ENCODE results near the gene NRARP. TPM values are rescaled to one million over a fixed set of nuclear protein-coding genes. Genes with fewer than 3 reads are reported as not detected.

The NRARP gene
- total and polyA plus RNA-seq, 2 of the 8 experiments (the other 6 are each of a cell fraction or from before 2014, with no cell fraction given), result 32.5 to 37.2 TPM

- Histone ChIP-seq H3K4ac (replicated peaks; ENCODE audit: insufficient read length, low read depth, low read length) (no peak overlapping the region), H2BK12ac (ENCODE audit: low read depth, low read length) (0 out of 2 replicates have a peak overlapping the region, but pooled peaks have one; percentile 39), H3K23me2 (ENCODE audit: low read depth, low read length) (no peaks in the 10 kb centered on the region; the same call in 1 of the 2 replicates), H3K18ac (ENCODE audit: extremely low read depth, low read length) (no peak overlapping the region), H4K20me1 (replicated peaks in 1 of 2; ENCODE audit: control insufficient read depth in 1 of 2, insufficient read depth in 2 of 2, low read length in 2 of 2) (no peaks in the 10 kb centered on the region), H3K27me3 (replicated peaks in 1 of 4; ENCODE audit: control insufficient read depth in 3 of 4, extremely low read depth in 1 of 4, insufficient read depth in 3 of 4, low read length in 3 of 4) (peaks cover 0 to 4% (median 0%) of the 10 kb centered on the region in 4 experiments; a peak in 1 of 7 replicates), H2BK5ac (ENCODE audit: low read depth, low read length) (no peak overlapping the region), H2BK15ac (ENCODE audit: low read length) (0 out of 2 replicates have a peak overlapping the region, but pooled peaks have one; percentile 81), H3K23ac (ENCODE audit: insufficient read length) (no peak overlapping the region), H2AK5ac (ENCODE audit: low read depth, low read length) (no peak overlapping the region), H3K14ac (ENCODE audit: insufficient read length) (no peak overlapping the region), H3K4me1 (replicated peaks in 1 of 4; ENCODE audit: control insufficient read depth in 3 of 4, insufficient read depth in 4 of 4, low read length in 3 of 4) (peaks cover 0 to 22% (median 15%) of the 10 kb centered on the region in 4 experiments; a peak in 6 of 7 replicates), H3K79me1 (ENCODE audit: low read depth, low read length) (no peaks in the 10 kb centered on the region), H2BK20ac (ENCODE audit: low read length) (no peak overlapping the region), H3K79me2 (ENCODE audit: control insufficient read depth in 1 of 2, insufficient read depth in 2 of 2, low read length in 2 of 2) (no peaks in the 10 kb centered on the region), H4K5ac (ENCODE audit: insufficient read length, low read depth, low read length) (no peak overlapping the region), H3K9ac (replicated peaks in 1 of 4; ENCODE audit: extremely low read depth in 1 of 4, low read depth in 3 of 4, low read length in 3 of 4) (no peak overlapping the region), H3K4me2 (ENCODE audit: insufficient read depth in 1 of 2, low read depth in 2 of 2, low read length in 2 of 2) (no peak overlapping the region), H3K9me3 (ENCODE audit: insufficient read depth in 2 of 2, low read depth in 1 of 2, low read length in 1 of 2) (no peaks in the 10 kb centered on the region), H3K27ac (ENCODE audit: low read depth, low read length) (no peak overlapping the region), H4K91ac (replicated peaks; ENCODE audit: insufficient read length, low read length) (no peak overlapping the region), H3K56ac (replicated peaks; ENCODE audit: insufficient read length, low read depth, low read length) (no peak overlapping the region), H3K4me3 (ENCODE audit: extremely low read depth in 1 of 4, insufficient read depth in 2 of 4, low read depth in 3 of 4, low read length in 4 of 4) (no peak overlapping the region), H2AFZ (ENCODE audit: low read length) (no peak overlapping the region), H4K8ac (ENCODE audit: extremely low read depth, insufficient read depth, low read length) (no peak overlapping the region), H2BK120ac (replicated peaks; ENCODE audit: low read depth, low read length) (no peak overlapping the region), H3K36me3 (ENCODE audit: control insufficient read depth in 2 of 4, insufficient read depth in 4 of 4, low read length in 3 of 4) (no peaks in the 10 kb centered on the region)
- POLR2A ChIA-PET (ENCODE audit: partially characterized antibody), result interaction anchor here (1.6 to 11.9 kb wide), 2 partner anchors 12 to 36 kb away, joined by 6 to 129 read pairs; partner anchors contain the start of genes NRARP and TOR4A
- DNase-seq (ENCODE audit: low read depth in 1 of 2, low spot score in 2 of 2) (no peak), FAIRE-seq (no peak)
- WGBS, 2 experiments (ENCODE audit: extremely low coverage in 1 of 2, insufficient coverage in 1 of 2, insufficient read length in 1 of 2, insufficient replicate concordance in 2 of 2, low coverage in 1 of 2, low lambda C conversion rate in 2 of 2, missing lambda C conversion rate in 1 of 2), result 96% methylated on average over 2 of the region's 6 CpGs; no CpG with 5 or more reads in 1 of the 2 experiments
- CTCF ChIA-PET (ENCODE audit: partially characterized antibody), result interaction anchor here (0.9 to 1.5 kb wide), 4 partner anchors 8 to 245 kb away, joined by 3 to 6 read pairs (median 4); no protein-coding TSS in a partner anchor
- no peak for TF ChIP-seq FOSL1 (IDR thresholded peaks at IDR 0.05; ENCODE audit: insufficient read depth, low read depth, low read length)
- no peak for TF ChIP-seq POLR2A (IDR thresholded peaks at IDR 0.05; ENCODE audit: control extremely low read depth in 1 of 2, low read depth in 2 of 2, low read length in 2 of 2)
- no peak for TF ChIP-seq TAF7 (optimal IDR thresholded peaks at IDR 0.05; ENCODE audit: borderline replicate concordance, low read depth, low read length)
- no peak for TF ChIP-seq YY1 (IDR thresholded peaks at IDR 0.05; ENCODE audit: low read depth, low read length)
- TF ChIP-seq MAFK (IDR thresholded peaks at IDR 0.05; ENCODE audit: low read depth, low read length), result no peak
- no peak for TF ChIP-seq CBX8 (IDR thresholded peaks at IDR 0.05; ENCODE audit: borderline replicate concordance, low read depth, low read length)
- no peak for TF ChIP-seq SAP30 (IDR thresholded peaks at IDR 0.05; ENCODE audit: insufficient read depth, insufficient replicate concordance, low read length)
- TF ChIP-seq NANOG (IDR thresholded peaks at IDR 0.05; ENCODE audit: insufficient read depth, low read depth, low read length, poor library complexity, severe bottlenecking), result no peak
- TF ChIP-seq, protein P1, sequence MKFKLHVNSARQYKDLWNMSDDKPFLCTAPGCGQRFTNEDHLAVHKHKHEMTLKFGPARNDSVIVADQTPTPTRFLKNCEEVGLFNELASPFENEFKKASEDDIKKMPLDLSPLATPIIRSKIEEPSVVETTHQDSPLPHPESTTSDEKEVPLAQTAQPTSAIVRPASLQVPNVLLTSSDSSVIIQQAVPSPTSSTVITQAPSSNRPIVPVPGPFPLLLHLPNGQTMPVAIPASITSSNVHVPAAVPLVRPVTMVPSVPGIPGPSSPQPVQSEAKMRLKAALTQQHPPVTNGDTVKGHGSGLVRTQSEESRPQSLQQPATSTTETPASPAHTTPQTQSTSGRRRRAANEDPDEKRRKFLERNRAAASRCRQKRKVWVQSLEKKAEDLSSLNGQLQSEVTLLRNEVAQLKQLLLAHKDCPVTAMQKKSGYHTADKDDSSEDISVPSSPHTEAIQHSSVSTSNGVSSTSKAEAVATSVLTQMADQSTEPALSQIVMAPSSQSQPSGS (IDR thresholded peaks at IDR 0.05; ENCODE audit: low read length), result no peak
- TF ChIP-seq EP300 (IDR thresholded peaks at IDR 0.05; ENCODE audit: borderline replicate concordance in 1 of 2, low read depth in 2 of 2, low read length in 2 of 2), result no peak
- no peak for TF ChIP-seq SP1 (IDR thresholded peaks at IDR 0.05; ENCODE audit: low read depth, low read length)
Observed at GRCh38 chr9:137312852-137313325, 10.8 kb upstream of the NRARP start.
